ENCODE measurements around the gene ARVCF. TPM values are rescaled to one million over a fixed set of nuclear protein-coding genes. Genes with fewer than 3 reads are reported as not detected.

ARVCF gene
- total RNA-seq, 2 experiments from 2014 or later, result 0.86 to 1.4 TPM

DNA sequence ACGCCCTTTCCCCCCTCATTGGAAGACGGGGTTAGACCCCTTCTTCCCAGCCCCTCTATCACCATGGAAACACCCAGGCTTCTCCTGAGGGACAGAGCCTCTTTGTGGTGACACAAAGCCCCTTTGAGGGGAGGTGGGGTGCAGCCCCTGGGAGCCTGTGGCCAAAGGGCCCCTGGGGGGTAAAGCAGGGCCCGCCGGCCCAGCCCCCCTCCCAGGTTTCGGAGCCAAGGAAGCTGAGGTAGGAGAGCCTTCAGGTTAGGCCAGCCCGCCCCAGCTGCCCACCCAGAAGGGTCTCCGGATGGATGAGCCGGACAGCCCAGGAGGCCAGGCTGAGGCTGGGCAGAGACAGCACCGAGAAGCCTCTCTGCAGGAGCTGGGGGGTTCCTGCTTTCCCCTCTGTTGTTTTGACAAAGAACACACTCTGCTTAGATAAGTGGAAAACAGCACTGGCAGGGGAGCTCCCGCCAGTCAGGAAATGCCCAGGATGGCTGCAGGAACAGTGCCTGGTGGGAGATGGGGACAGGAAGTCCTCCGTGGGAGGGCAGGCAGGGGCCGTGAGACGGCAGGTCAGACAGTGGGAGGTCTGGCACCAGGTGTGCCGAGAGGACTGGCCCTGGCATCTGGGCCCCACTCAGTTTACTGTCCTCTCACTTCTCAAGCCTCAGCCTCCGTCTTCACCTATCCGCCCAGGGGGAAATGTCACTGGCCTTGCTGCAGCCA is 18.2 kb downstream of the ARVCF start:
- DNase-seq, result no peak
- ChIA-PET CTCF (no interaction called here), POLR2A (no interaction called here)
- Mint-ChIP-seq H3K27me3 (ENCODE audit: low read depth) (peaks cover 5% of the 10 kb centered on the region), H3K27ac (no peak overlapping the region), H3K9me3 (ENCODE audit: insufficient read depth) (peaks cover 7% of the 10 kb centered on the region), H3K4me1 (ENCODE audit: low read depth) (no peaks in the 10 kb centered on the region), H3K4me3 (no peak overlapping the region), H3K36me3 (ENCODE audit: low read depth) (peaks cover under 1% of the 10 kb centered on the region)
- ATAC-seq, result no peak

DNA sequence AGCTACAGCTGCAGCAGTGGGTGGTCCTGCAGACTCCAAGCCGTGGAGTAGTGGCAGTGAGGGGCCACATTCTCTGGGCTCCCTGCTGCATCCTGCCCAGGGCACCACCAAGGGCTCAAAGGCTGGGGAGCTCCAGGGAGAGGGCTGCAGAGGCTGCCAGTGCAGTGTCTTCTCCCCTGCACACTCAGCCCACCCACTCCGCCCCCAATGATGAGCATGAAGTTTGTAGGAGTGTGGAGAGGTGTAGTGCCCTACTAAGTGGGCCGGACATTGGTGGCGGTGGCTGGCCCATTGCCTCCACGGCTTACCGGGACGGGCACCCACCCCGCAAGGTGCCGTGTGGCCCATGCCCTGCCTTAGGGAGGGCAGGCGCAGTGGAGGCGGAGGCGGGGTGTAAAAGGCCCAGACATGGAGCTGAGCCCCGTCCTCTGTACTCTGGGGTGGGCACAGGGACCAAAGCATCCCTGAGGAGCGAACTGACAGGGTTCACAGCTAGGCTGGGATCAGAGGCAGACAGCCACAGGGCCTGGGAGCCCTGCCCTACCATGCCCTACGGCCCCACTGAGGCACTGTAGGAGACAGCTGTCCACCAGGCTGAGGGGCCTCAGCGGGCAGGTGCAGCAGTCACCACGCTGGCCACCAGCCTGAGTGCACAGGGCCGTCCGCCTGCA is 18.9 kb downstream of the ARVCF start:
- ATAC-seq (no peak), DNase-seq (no peak)
- POLR2A ChIA-PET, result no interaction called here
- Mint-ChIP-seq H3K27ac (no peak overlapping the region), H3K27me3 (ENCODE audit: low read depth) (no peaks in the 10 kb centered on the region), H3K9me3 (ENCODE audit: insufficient read depth) (no peaks in the 10 kb centered on the region), H3K4me3 (no peak overlapping the region), H3K36me3 (ENCODE audit: low read depth) (no peaks in the 10 kb centered on the region), H3K4me1 (ENCODE audit: low read depth) (no peaks in the 10 kb centered on the region)
- CTCF ChIA-PET, result interaction anchor here (0.7 kb wide), 1 partner anchor 18 kb away, joined by 3 read pairs; no protein-coding TSS in a partner anchor

GRCh38 chr22:19996694-19997384 is 19.8 kb downstream of the ARVCF start:
- DNase-seq (no peak), ATAC-seq (no peak)
- CTCF ChIA-PET, result no interaction called here
- Mint-ChIP-seq H3K36me3 (ENCODE audit: low read depth) (no peaks in the 10 kb centered on the region), H3K4me3 (no peak overlapping the region), H3K9me3 (ENCODE audit: insufficient read depth) (no peaks in the 10 kb centered on the region), H3K27me3 (ENCODE audit: low read depth) (no peaks in the 10 kb centered on the region), H3K27ac (no peak overlapping the region), H3K4me1 (ENCODE audit: low read depth) (no peaks in the 10 kb centered on the region)
- POLR2A ChIA-PET, result no interaction called here

DNA sequence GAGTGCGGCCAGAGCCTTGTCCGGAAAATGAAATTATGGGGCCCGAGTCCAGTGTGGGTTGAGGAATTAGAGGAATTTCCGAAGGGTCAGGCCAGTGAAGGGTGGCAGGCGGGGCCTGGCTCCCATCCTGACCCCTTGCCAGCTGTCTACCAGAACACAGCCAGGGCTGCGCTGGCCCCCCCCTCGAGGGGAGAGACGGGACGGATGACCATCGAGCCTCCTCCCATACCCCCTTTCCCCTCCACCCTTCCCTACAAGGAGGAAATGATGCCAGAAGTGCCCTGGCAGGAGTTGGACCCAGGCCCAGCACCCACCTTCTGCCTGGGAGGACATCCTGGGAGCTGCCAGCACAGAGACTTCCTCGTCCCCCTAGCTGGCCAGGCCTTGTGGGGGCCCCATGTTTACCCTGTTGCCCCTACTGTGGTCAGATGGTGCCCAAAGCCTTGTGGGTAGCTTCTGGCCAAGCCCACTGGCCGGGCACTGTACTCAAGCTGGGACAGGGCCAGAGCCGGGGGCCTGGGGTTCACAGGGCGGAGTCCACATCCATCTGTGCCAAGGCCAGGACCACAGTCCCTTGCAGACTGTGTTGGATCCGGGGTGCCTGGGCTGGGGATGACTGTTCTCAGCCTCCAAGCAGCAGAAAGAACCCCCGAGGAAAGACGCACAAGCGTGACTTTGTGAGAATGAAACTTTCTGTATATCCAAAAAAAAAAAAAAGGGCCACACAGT is 20.8 kb downstream of the ARVCF start:
- ChIA-PET CTCF (no interaction called here), POLR2A (no interaction called here)
- H3K4me1 Mint-ChIP-seq (ENCODE audit: low read depth), result no peaks in the 10 kb centered on the region
- H3K27me3 Mint-ChIP-seq (ENCODE audit: low read depth), result no peaks in the 10 kb centered on the region
- H3K27ac Mint-ChIP-seq, result no peak overlapping the region
- no peak overlapping the region for H3K4me3 Mint-ChIP-seq
- ATAC-seq, result no peak
- H3K36me3 Mint-ChIP-seq (ENCODE audit: low read depth), result no peaks in the 10 kb centered on the region
- DNase-seq, result no peak
- no peaks in the 10 kb centered on the region for H3K9me3 Mint-ChIP-seq (ENCODE audit: insufficient read depth)

- DNase-seq (no peak), ATAC-seq (no peak)
- POLR2A ChIA-PET, result interaction anchor here (0.6 kb wide), 1 partner anchor 11 kb away, joined by 3 read pairs; no protein-coding TSS in a partner anchor
- Mint-ChIP-seq H3K36me3 (ENCODE audit: low read depth) (no peaks in the 10 kb centered on the region), H3K4me3 (no peak overlapping the region), H3K9me3 (ENCODE audit: insufficient read depth) (no peaks in the 10 kb centered on the region), H3K27ac (no peak overlapping the region), H3K4me1 (ENCODE audit: low read depth) (no peaks in the 10 kb centered on the region), H3K27me3 (ENCODE audit: low read depth) (no peaks in the 10 kb centered on the region)
- CTCF ChIA-PET, result no interaction called here
These were observed 21.6 kb downstream of the ARVCF start for GRCh38 chr22:19994851-19995610.

GRCh38 chr22:19993926-19994325 is 22.7 kb downstream of the ARVCF start:
- H3K4me3 Mint-ChIP-seq, result no peak overlapping the region
- H3K36me3 Mint-ChIP-seq (ENCODE audit: low read depth), result no peaks in the 10 kb centered on the region
- H3K4me1 Mint-ChIP-seq (ENCODE audit: low read depth), result no peaks in the 10 kb centered on the region
- ChIA-PET POLR2A (no interaction called here), CTCF (no interaction called here)
- DNase-seq (no peak), ATAC-seq (no peak)
- H3K27me3 Mint-ChIP-seq (ENCODE audit: low read depth), result no peaks in the 10 kb centered on the region
- no peak overlapping the region for H3K27ac Mint-ChIP-seq
- H3K9me3 Mint-ChIP-seq (ENCODE audit: insufficient read depth), result no peaks in the 10 kb centered on the region

DNA sequence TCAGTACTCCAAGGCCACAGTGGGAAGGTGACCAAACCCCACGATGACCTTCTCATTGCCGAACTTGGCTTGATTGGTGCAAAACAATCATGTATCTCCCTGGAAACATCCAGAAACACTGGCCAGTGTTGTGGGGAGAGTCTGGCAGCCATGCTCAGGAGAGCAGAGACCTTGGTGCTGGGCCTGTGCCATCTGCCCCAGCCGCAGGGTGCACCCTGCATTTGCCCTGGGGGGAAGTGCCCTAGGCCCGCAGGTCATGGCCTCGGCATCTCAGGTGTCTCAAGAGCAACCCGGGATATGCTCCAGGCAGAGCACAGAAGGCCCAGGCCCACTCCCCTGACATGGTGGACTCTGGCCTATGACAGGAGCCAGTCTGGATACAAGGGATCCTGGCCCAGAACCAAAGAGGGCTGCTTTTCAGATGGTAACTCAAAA is 23.7 kb downstream of the ARVCF start:
- no peak for DNase-seq
- no peak for ATAC-seq
- H3K36me3 Mint-ChIP-seq (ENCODE audit: low read depth), result no peaks in the 10 kb centered on the region
- no peak overlapping the region for H3K27ac Mint-ChIP-seq
- no peak overlapping the region for H3K4me3 Mint-ChIP-seq
- no peaks in the 10 kb centered on the region for H3K4me1 Mint-ChIP-seq (ENCODE audit: low read depth)
- ChIA-PET POLR2A (no interaction called here), CTCF (no interaction called here)
- no peaks in the 10 kb centered on the region for H3K9me3 Mint-ChIP-seq (ENCODE audit: insufficient read depth)
- no peaks in the 10 kb centered on the region for H3K27me3 Mint-ChIP-seq (ENCODE audit: low read depth)

DNA sequence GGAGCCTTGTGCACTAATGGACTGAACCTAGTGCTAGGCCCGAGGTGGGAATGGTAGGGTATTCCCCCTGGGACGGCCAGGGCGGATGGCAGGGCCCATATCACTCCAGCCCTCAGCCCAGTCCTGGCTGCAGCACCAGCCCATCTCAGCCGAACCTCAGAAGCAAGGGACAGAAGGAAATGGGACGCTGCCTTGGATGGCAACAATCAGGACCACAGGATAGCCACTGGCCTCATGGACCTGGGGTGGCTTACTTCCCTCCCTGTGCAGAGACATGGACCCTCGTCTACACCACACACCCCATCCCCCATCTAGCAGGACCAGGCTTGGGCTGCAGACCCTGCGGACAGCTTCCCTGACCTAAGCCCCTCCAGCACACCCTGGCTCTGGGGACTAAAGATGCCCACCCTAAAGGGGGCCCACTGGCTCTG is 24.1 kb downstream of the ARVCF start:
- Mint-ChIP-seq H3K36me3 (ENCODE audit: low read depth) (no peaks in the 10 kb centered on the region), H3K4me1 (ENCODE audit: low read depth) (no peaks in the 10 kb centered on the region), H3K9me3 (ENCODE audit: insufficient read depth) (no peaks in the 10 kb centered on the region), H3K27ac (no peak overlapping the region), H3K27me3 (ENCODE audit: low read depth) (no peaks in the 10 kb centered on the region), H3K4me3 (no peak overlapping the region)
- ATAC-seq (no peak), DNase-seq (no peak)
- CTCF ChIA-PET, result no interaction called here
- POLR2A ChIA-PET, result no interaction called here

DNA sequence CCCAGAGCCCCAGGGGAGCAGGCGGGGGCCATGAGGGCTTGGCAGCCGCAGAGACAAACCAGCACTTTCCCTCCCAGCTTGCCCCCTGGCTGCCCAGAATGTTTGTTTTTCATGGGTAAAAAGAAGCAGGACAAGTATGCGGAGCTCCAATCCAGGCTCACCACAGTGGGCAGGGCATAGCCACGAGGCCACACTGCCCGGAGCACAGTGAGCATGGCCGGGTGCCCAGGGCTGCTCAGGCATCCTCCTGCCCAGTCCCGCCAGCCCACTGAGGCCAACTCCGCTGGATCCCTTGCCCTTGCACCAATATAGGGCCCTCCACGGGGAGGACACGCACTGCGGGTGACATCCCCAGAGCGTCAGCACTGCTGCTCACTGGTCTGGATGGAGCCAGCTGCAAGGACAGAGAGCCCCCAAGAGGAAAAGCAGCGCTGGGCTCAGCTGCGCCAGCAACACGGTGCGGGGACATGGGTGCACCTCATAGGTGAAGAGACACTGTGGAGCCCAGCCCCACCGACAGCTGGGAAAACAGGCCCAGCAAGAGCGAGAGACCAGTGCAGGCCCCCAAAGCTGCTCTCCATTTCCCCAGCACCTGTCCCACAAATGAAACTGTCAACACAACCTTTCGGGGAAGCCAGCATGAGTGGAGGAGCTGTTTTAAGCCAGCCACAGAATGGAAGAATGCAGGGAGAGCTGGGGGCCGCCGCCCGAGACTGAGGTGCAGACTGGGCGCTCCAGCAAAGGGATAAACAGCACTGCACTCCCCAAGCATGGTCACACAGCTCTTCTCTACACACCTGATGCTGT is 24.8 kb downstream of the ARVCF start:
- H3K27me3 Mint-ChIP-seq (ENCODE audit: low read depth), result no peaks in the 10 kb centered on the region
- ChIA-PET CTCF (no interaction called here), POLR2A (no interaction called here)
- no peak for ATAC-seq
- H3K4me3 Mint-ChIP-seq, result no peak overlapping the region
- H3K9me3 Mint-ChIP-seq (ENCODE audit: insufficient read depth), result no peaks in the 10 kb centered on the region
- no peaks in the 10 kb centered on the region for H3K36me3 Mint-ChIP-seq (ENCODE audit: low read depth)
- H3K4me1 Mint-ChIP-seq (ENCODE audit: low read depth), result no peaks in the 10 kb centered on the region
- DNase-seq, result no peak
- no peak overlapping the region for H3K27ac Mint-ChIP-seq

DNA sequence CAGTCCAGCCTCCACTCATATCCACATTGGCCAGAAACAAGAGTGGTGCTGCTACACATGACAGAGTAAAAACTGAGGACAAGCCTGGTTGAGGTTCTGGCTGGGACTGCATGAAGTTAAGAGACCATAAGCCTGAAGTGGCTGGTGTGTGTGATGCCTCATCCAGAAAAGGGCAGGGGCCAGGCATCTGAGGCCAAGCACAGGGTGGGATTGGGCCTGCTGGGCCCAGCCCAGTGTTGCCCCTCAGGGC is 25.3 kb downstream of the ARVCF start:
- ChIA-PET CTCF (no interaction called here), POLR2A (no interaction called here)
- DNase-seq, result no peak
- H3K27ac Mint-ChIP-seq, result no peak overlapping the region
- no peaks in the 10 kb centered on the region for H3K9me3 Mint-ChIP-seq (ENCODE audit: insufficient read depth)
- H3K4me3 Mint-ChIP-seq, result no peak overlapping the region
- no peaks in the 10 kb centered on the region for H3K36me3 Mint-ChIP-seq (ENCODE audit: low read depth)
- H3K4me1 Mint-ChIP-seq (ENCODE audit: low read depth), result peaks cover 2% of the 10 kb centered on the region
- ATAC-seq, result no peak
- no peaks in the 10 kb centered on the region for H3K27me3 Mint-ChIP-seq (ENCODE audit: low read depth)

Data from activated CD8-positive, alpha-beta T cell treated with anti-CD3 and anti-CD28 coated beads, Interleukin-2, amount 10 ng/mL, durations not matched to agents 7 days and 5 days (primary cell).